T-helper 1 cell treated with Interleukin-12 subunit alpha and Interleukin-12 subunit beta and Interleukin-4 antibody, amounts not matched to agents 30 ng/mL and 1 ng/mL, for 36 hours (primary cell): ENCODE measurements around the gene AFF1. TPM values are rescaled to one million over a fixed set of nuclear protein-coding genes. Genes with fewer than 3 reads are reported as not detected.
"Not testable (repeated sequence)": the region's sequence is repeated elsewhere in the genome, so short reads cannot be mapped to it uniquely, and the experiment has no call there.

Experiments used
- intact Hi-C: fragments of 100-400 bp; cut with micrococcal nuclease; formaldehyde crosslinking; loops from one replicate; pipeline ENCODE4 v1.15.1; 2024
- total RNA-seq: library from RNA; stranded (reverse); gene quantifications from 2 replicates; pipeline ENCODE4 v1.2.3, GENCODE V29; 2022

AFF1 gene
- total RNA-seq, 1 donor from 2014 or later, result 76.0 TPM

- intact Hi-C loops, result loop anchor here (1.0 kb wide), 3 partner anchors 13 to 138 kb away; no protein-coding TSS in a partner anchor
Observed at GRCh38 chr4:87074121-87074488, 139.3 kb downstream of the AFF1 start.

DNA sequence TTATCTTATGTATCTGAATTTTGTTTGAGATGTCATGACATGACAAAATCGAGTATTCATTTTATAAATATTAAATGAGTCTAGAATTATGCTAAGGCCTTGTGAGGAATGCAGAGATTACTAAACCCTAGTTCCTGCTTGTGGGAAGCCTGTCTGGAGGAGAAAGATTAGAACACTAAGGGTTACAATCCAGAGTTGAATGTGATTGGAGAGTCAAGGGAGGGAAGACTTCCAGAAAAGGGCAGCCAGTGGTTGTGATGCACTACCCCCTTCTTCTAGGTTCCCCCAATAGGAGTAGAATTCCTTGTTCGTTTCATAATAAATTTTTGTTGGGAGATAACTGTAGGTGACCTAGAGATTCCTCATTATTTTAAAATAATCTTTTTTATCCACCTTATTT lies 141.1 kb downstream of the AFF1 start:
- intact Hi-C loops, result no loop called here

GRCh38 chr4:87076690-87077358 lies 142.0 kb downstream of the AFF1 start:
- intact Hi-C loops, result no loop called here

GRCh38 chr4:87077914-87078585 lies 143.2 kb downstream of the AFF1 start:
- intact Hi-C loops, result no loop called here

- intact Hi-C loops, result no loop called here
Observed at GRCh38 chr4:87078987-87079486, 144.2 kb downstream of the AFF1 start.

- intact Hi-C loops, result no loop called here
Observed at GRCh38 chr4:87079967-87080366, 145.2 kb downstream of the AFF1 start.

- intact Hi-C loops, result no loop called here
Observed at GRCh38 chr4:87080462-87080861, 145.7 kb downstream of the AFF1 start.

- intact Hi-C loops, result no loop called here
Observed at GRCh38 chr4:87081826-87082225, 147.0 kb downstream of the AFF1 start.

GRCh38 chr4:87085732-87086131 lies 150.9 kb downstream of the AFF1 start:
- intact Hi-C loops, result not testable (repeated sequence)

DNA sequence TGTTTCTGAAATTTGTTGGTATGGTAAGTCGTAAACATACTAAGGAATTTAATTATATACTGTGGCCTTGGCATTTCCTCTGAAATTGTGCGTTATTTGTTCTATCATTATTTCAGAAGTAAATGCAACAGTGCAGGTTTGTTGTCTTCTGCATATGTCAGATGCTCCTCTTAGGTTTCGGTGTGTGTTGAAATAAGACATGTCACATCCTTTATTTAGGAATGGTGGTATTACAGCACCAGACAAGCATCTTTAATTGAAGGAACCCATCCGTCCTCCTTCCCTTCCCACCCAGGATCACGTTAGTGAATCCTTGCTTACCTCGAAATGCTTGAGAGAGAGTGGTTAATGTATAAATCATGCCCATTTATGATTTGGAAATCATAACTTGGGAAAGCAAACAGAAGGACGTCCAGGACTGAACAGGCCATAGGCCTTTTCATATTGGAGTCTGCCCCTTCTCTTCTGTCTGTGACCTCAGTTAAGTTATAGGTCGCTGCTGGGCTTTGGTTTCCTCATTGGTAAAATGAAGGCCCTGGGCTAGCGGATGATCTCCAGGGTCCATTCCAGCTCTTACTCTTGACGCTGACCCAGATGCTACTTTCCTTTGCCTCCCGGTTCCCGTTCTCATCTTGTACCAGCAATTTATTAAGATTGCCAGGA lies 151.5 kb downstream of the AFF1 start:
- intact Hi-C loops, result no loop called here

GRCh38 chr4:87087015-87087414 lies 152.2 kb downstream of the AFF1 start:
- intact Hi-C loops, result loop anchor here (1.0 kb wide), 1 partner anchor 13 kb away; no protein-coding TSS in a partner anchor

- intact Hi-C loops, result loop anchor here (1.0 kb wide), 1 partner anchor 13 kb away; no protein-coding TSS in a partner anchor
Observed at GRCh38 chr4:87087420-87087819, 152.6 kb downstream of the AFF1 start.

DNA sequence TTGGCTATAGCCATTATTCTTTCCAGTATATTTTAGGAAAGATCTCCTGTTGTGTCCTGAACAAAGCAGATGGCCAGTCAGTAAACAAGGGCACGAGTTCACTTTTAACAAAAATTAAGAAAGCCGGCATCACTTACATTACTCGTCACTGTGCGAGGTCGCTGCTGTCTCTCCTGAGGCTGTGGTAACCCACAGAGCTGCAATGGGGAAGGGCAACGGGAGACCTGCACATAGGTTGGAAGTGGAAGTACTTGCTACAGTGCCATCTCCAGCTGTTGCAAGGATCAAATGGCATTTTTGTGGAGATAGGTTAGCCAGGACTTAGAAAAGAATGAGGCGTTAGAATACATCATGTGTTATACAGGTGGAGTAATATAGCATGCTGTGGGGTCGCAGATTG lies 153.4 kb downstream of the AFF1 start:
- intact Hi-C loops, result no loop called here

GRCh38 chr4:87089368-87089767 lies 154.6 kb downstream of the AFF1 start:
- intact Hi-C loops, result no loop called here

- intact Hi-C loops, result loop anchor here (5.0 kb wide), 2 partner anchors 147 to 593 kb away; no protein-coding TSS in a partner anchor
Observed at GRCh38 chr4:87090305-87090704, 155.5 kb downstream of the AFF1 start.

DNA sequence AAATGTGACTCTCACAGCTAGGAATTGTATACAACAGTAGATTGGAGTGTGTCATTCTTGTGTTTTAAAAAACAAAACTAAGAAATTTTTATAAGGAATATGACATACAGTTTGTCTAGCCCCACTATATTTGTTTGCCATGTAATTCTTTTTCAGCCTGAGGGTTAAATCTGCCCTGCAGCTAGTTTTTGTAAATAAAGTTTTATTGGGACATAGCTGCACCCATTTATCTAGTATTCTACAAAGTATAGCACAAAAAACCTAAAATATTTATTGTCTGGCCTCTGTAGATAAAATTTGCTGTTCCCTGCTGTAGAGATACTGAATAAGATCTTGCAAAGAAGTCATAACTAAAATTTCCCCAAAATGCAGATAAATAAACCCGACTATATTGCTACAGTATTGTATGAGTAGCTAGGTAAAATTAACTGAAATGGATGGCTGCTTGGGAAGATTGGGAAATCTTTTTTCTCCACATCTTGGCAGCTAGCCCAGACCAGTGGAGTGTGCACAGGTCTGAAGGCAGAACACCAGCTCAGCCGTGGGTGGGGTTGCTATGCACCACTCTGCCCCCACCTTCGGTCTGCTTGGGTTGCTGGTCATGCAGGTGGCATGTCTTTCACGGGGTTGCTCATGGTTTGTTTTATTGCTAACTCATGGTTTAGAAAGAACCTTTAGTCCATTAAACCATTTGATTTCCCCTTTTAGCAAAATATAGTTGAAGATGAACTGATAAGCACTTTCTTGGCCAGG lies 157.8 kb downstream of the AFF1 start:
- intact Hi-C loops, result loop anchor here (1.0 to 5.0 kb wide), 5 partner anchors 86 to 595 kb away; no protein-coding TSS in a partner anchor

GRCh38 chr4:87093443-87094123 lies 158.8 kb downstream of the AFF1 start:
- intact Hi-C loops, result loop anchor here (1.0 to 5.0 kb wide), 5 partner anchors 87 to 596 kb away; no protein-coding TSS in a partner anchor

DNA sequence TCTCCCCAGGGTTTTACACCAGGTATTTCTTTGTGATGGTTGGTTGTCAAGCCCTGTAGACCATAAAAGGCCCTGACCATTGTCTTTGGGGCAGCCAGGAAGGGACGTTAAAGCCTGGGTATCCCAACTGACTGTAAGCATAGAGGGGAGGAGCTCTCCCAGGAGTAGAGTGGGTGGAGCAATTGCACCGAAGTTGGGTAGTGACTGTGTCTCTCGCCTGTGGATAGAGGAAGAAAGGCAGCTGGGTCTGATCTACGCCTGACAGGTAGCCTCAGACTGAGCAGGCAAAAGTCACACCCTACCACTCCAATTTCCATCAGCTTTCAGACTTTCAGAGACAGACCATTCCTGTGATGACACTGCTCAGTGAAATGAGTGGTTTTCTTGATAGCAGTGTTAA lies 162.3 kb downstream of the AFF1 start:
- intact Hi-C loops, result no loop called here

- intact Hi-C loops, result no loop called here
Observed at GRCh38 chr4:87100168-87100567, 165.4 kb downstream of the AFF1 start.

DNA sequence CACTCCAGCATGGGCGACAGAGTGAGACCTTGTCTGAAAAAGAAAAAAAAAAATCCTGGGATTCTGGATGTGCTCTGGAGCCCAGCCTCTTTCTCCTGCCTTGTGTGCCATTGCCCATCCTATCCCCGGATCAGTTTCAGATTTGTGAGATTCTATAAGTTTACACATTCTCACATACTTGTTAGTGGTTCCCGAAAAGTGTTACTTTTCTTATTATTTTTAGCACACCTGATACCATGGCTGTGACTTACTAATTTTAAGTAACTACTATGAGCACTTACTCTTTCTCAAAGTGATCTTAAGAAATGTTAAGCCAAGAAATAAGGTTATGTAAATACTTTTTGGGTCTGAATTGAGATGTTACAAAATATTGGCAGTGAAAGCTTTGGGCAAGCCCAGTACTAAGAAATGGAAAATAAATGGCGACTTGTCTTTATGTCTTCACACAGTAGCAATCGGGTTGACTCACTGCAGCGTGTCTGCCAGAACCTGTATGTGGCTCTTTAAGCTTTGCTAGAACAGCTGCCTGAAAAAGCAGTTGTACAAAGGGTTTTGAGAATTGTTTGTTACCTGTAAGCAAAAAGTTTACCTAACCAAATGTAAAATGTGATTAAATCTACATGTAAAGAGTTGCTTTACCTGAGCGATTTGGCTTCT lies 166.9 kb downstream of the AFF1 start:
- intact Hi-C loops, result no loop called here
